ENCODE measurements around the gene PPP1R36.

GRCh38 chr14:64518229-64518628 lies 31.5 kb upstream of the PPP1R36 start:
- TF ChIP-seq CTCF (IDR thresholded peaks at IDR 0.05): no peak
- TF ChIP-seq ZFX (IDR thresholded peaks at IDR 0.05; ENCODE audit: borderline replicate concordance): no peak
